Endometrial microvascular endothelial cells (primary cell): ENCODE measurements around the gene PRODH. TPM values are rescaled to one million over a fixed set of nuclear protein-coding genes. Genes with fewer than 3 reads are reported as not detected.
"Not testable (repeated sequence)": the region's sequence is repeated elsewhere in the genome, so short reads cannot be mapped to it uniquely, and the experiment has no call there.

ENCODE experiments used
- in situ Hi-C: cut with HindIII; loops from 2 replicates; pipeline ENCODE4 v1.10.0; 2017; ENCODE audit warnings: low sequenced_read_pairs, low pct_unique_long_range_greater_than_20kb; ENCODE audit errors: inconsistent ontology term
- total RNA-seq: library from RNA; depleted of rRNA; stranded (reverse); fragments of >200 nt; gene quantifications from one replicate; pipeline ENCODE4 v1.2.3, GENCODE V29; 2015; ENCODE audit errors: inconsistent ontology term

Gene PRODH
- total RNA-seq = not detected

GRCh38 chr22:18935889-18936529 is at the start of gene PRODH:
PRODH (minus strand) TSS chr22:18936293; CDS start chr22:18936287, 6 bp downstream.
- in situ Hi-C loops = no loop called here

- in situ Hi-C loops = no loop called here
These were observed 49.7 kb upstream of the PRODH start for GRCh38 chr22:18985780-18986179.

GRCh38 chr22:18984564-18984963 is 48.5 kb upstream of the PRODH start:
- in situ Hi-C loops = no loop called here

- in situ Hi-C loops = no loop called here
These were observed 47.1 kb upstream of the PRODH start for GRCh38 chr22:18983120-18983651.

GRCh38 chr22:18980829-18981228 is 44.7 kb upstream of the PRODH start:
- in situ Hi-C loops = no loop called here

GRCh38 chr22:18979957-18980356 is 43.9 kb upstream of the PRODH start:
- in situ Hi-C loops = no loop called here

- in situ Hi-C loops = no loop called here
These were observed 42.4 kb upstream of the PRODH start for GRCh38 chr22:18978506-18978905.

- in situ Hi-C loops = no loop called here
These were observed 41.8 kb upstream of the PRODH start for GRCh38 chr22:18977824-18978425.

GRCh38 chr22:18976197-18976751 is 40.2 kb upstream of the PRODH start:
- in situ Hi-C loops = no loop called here

- in situ Hi-C loops = no loop called here
These were observed 39.5 kb upstream of the PRODH start for GRCh38 chr22:18975434-18976196.

GRCh38 chr22:18974477-18975180 is 38.5 kb upstream of the PRODH start:
- in situ Hi-C loops = no loop called here

GRCh38 chr22:18973264-18974031 is 37.4 kb upstream of the PRODH start:
- in situ Hi-C loops = no loop called here

- in situ Hi-C loops = not testable (repeated sequence)
These were observed 36.5 kb upstream of the PRODH start for GRCh38 chr22:18972591-18972990.

GRCh38 chr22:18972029-18972428 is 35.9 kb upstream of the PRODH start:
- in situ Hi-C loops = not testable (repeated sequence)

- in situ Hi-C loops = no loop called here
These were observed 35.2 kb upstream of the PRODH start for GRCh38 chr22:18971321-18971751.

- in situ Hi-C loops = no loop called here
These were observed 34.8 kb upstream of the PRODH start for GRCh38 chr22:18970948-18971315.

- in situ Hi-C loops = no loop called here
These were observed 34.3 kb upstream of the PRODH start for GRCh38 chr22:18970176-18970947.
